Measurements from ENCODE around the gene ECHDC1. TPM values are rescaled to one million over a fixed set of nuclear protein-coding genes. Genes with fewer than 3 reads are reported as not detected.

ECHDC1 gene
- total and polyA plus RNA-seq, 2 donors: 51.5 to 54.8 TPM

DNA sequence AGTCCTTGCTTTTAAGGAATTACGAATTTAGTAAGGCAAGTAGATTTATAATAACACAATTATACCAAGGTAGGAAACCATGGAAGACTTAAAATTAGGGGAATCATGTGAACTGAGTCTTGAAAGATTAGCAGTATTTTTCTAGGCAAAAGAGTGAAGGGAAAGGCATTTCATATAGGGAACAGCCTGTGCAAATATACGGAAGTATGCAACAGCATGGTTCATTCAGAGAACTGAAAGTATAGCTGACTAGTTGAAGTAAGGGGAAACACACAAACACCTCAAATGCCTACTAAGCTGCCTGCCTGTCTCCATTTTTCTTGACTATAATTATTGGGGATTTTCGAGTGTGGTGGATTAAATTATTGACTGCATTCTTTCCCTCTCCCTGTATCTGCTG lies 39.0 kb upstream of the ECHDC1 start:
- no peaks in the 10 kb centered on the region for H3K36me3 ChIP-seq (ENCODE audit: control insufficient read depth in 2 of 2, insufficient read depth in 2 of 2, low read length in 1 of 2)
- 98% methylated on average over 3 of the region's 3 CpGs for WGBS
- H3K4me3 ChIP-seq (ENCODE audit: low read length in 2 of 2): no peak overlapping the region
- no peak for DNase-seq (ENCODE audit: low read depth in 6 of 9, low spot score in 9 of 9)
- no peaks in the 10 kb centered on the region for H3K27me3 ChIP-seq (ENCODE audit: control insufficient read depth in 2 of 2, insufficient read depth in 1 of 2, low read length in 1 of 2)
- no peaks in the 10 kb centered on the region for H3K4me1 ChIP-seq (ENCODE audit: control insufficient read depth in 2 of 2, insufficient read depth in 2 of 2, low read length in 2 of 2)
- H3K9me3 ChIP-seq (ENCODE audit: control insufficient read depth in 2 of 2, insufficient read depth in 1 of 2, low read length in 1 of 2): peaks cover 0 to 3% of the 10 kb centered on the region in 2 donors
- H3K27ac ChIP-seq (ENCODE audit: low read depth in 1 of 2, low read length in 1 of 2): no peak overlapping the region

DNA sequence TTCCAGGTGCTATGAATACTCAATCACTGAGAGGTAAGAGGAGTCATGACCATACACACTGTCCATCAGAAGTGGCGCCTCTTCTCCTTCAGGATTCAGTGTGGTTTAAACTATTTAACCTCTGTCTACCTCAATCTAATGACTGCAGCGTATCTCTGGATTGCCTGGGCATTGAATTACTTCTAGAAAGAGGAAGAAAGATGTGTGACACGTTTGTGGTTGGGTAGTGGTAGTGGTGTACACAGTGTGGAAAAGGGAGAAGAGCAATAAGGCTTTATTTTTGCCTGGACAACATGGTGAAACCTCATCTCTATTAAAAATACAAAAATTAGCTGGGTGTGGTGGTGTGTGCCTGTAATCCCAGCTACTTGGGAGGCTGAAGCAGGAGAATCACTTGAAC lies 38.0 kb upstream of the ECHDC1 start:
- DNase-seq (ENCODE audit: low read depth in 6 of 9, low spot score in 9 of 9): no peak
- peaks cover 0 to 3% of the 10 kb centered on the region in 2 donors for H3K9me3 ChIP-seq (ENCODE audit: control insufficient read depth in 2 of 2, insufficient read depth in 1 of 2, low read length in 1 of 2)
- 75% methylated on average over 3 of the region's 3 CpGs for WGBS
- H3K4me1 ChIP-seq (ENCODE audit: control insufficient read depth in 2 of 2, insufficient read depth in 2 of 2, low read length in 2 of 2): no peaks in the 10 kb centered on the region
- H3K36me3 ChIP-seq (ENCODE audit: control insufficient read depth in 2 of 2, insufficient read depth in 2 of 2, low read length in 1 of 2): no peaks in the 10 kb centered on the region
- no peaks in the 10 kb centered on the region for H3K27me3 ChIP-seq (ENCODE audit: control insufficient read depth in 2 of 2, insufficient read depth in 1 of 2, low read length in 1 of 2)
- H3K4me3 ChIP-seq (ENCODE audit: low read length in 2 of 2): no peak overlapping the region
- no peak overlapping the region for H3K27ac ChIP-seq (ENCODE audit: low read depth in 1 of 2, low read length in 1 of 2)

DNA sequence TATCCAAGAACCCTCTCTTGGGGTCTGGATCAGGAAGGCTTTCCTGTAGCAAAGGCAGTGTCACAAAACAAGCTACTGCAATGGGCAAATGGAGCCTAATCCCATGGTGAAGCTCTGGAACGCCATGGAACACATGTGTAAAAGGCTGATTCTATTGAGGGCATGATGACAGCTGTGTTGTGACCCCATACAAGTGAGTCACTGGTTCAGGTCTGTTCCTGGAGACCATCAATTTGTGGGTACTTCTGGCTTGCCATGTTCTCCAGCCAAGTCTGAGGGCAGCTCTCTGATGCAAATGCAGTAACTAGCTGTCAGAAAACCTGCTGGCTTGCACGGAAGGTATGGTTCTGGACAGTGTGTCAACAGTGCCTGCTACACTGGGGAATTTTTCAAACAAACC lies 33.3 kb upstream of the ECHDC1 start:
- WGBS: 100% methylated on average over 2 of the region's 2 CpGs

DNA sequence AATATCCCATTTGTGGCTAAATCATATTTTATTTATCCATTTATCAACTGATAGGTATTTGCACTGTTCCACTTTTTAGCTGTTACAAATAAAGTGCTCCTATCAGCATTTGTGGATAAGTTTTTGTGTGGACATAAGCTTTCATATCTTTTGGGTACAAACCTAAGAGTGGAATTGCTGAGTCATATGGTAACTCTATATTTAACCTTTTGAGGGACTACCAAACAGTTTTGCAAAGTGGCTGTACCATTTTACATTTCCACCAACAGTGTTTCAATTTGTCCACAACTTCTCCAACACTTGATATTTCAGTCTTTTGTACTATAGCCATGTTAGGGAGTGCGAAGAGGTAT lies 23.6 kb upstream of the ECHDC1 start:
- no peaks in the 10 kb centered on the region for H3K36me3 ChIP-seq (ENCODE audit: control insufficient read depth in 2 of 2, insufficient read depth in 2 of 2, low read length in 1 of 2)

More for the DNA sequence above, 33.3 kb upstream of the ECHDC1 start:
- no peak overlapping the region for H3K27ac ChIP-seq (ENCODE audit: low read depth in 1 of 2, low read length in 1 of 2)
- H3K4me3 ChIP-seq (ENCODE audit: low read length in 2 of 2): no peak overlapping the region
- no peak for DNase-seq (ENCODE audit: low read depth in 6 of 9, low spot score in 9 of 9)
- H3K27me3 ChIP-seq (ENCODE audit: control insufficient read depth in 2 of 2, insufficient read depth in 1 of 2, low read length in 1 of 2): no peaks in the 10 kb centered on the region
- no peaks in the 10 kb centered on the region for H3K36me3 ChIP-seq (ENCODE audit: control insufficient read depth in 2 of 2, insufficient read depth in 2 of 2, low read length in 1 of 2)
- no peaks in the 10 kb centered on the region for H3K4me1 ChIP-seq (ENCODE audit: control insufficient read depth in 2 of 2, insufficient read depth in 2 of 2, low read length in 2 of 2)
- H3K9me3 ChIP-seq (ENCODE audit: control insufficient read depth in 2 of 2, insufficient read depth in 1 of 2, low read length in 1 of 2): peaks cover 0 to 3% of the 10 kb centered on the region in 2 donors

DNA sequence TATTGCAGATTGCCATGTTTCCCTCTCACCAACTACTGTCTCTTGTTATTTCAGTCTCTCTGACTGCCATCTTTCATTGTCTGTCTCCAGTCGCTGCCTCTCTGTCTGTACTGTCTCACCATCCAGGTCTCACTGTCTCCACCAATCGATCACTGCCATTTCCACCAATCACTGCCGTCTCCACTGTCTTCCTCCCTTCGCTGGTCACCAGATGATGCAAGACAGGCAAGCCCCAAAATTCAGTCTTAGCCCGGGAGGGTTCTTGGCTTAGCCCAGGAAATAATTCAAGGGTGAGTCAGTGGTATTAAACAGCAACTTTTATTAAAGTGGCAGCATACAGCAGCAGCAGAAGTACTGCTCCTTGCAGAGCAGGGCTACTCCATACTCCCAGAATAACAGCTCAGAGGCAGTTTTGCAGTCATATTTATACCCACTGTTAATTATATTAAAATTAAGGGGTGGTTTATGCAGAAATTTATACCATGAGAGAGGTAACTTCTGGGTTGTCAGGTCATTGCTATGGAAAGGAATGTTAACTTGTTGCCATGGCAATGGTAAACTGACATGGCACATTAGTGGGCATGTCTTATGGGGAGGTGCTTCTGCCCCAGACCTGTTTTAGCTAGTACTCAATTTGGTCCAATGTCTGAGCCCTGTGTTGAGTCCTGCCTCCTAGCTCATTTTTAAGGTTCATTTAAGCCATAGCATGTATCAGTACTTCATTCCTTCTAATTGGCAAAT lies 23.0 kb upstream of the ECHDC1 start:
- no peak overlapping the region for H3K4me3 ChIP-seq (ENCODE audit: low read length in 2 of 2)
- no peaks in the 10 kb centered on the region for H3K36me3 ChIP-seq (ENCODE audit: control insufficient read depth in 2 of 2, insufficient read depth in 2 of 2, low read length in 1 of 2)
- H3K27me3 ChIP-seq (ENCODE audit: control insufficient read depth in 2 of 2, insufficient read depth in 1 of 2, low read length in 1 of 2): no peaks in the 10 kb centered on the region
- no peak overlapping the region for H3K27ac ChIP-seq (ENCODE audit: low read depth in 1 of 2, low read length in 1 of 2)
- no peaks in the 10 kb centered on the region for H3K9me3 ChIP-seq (ENCODE audit: control insufficient read depth in 2 of 2, insufficient read depth in 1 of 2, low read length in 1 of 2)
- no peak for DNase-seq (ENCODE audit: low read depth in 6 of 9, low spot score in 9 of 9)
- 73% methylated on average over 5 of the region's 5 CpGs for WGBS
- H3K4me1 ChIP-seq (ENCODE audit: control insufficient read depth in 2 of 2, insufficient read depth in 2 of 2, low read length in 2 of 2): no peaks in the 10 kb centered on the region

More for the DNA sequence above, 23.6 kb upstream of the ECHDC1 start:
- no peak overlapping the region for H3K4me3 ChIP-seq (ENCODE audit: low read length in 2 of 2)
- H3K27me3 ChIP-seq (ENCODE audit: control insufficient read depth in 2 of 2, insufficient read depth in 1 of 2, low read length in 1 of 2): no peaks in the 10 kb centered on the region
- H3K27ac ChIP-seq (ENCODE audit: low read depth in 1 of 2, low read length in 1 of 2): no peak overlapping the region
- WGBS: 95% methylated on average over 1 of the region's 1 CpG
- no peak for DNase-seq (ENCODE audit: low read depth in 6 of 9, low spot score in 9 of 9)
- H3K9me3 ChIP-seq (ENCODE audit: control insufficient read depth in 2 of 2, insufficient read depth in 1 of 2, low read length in 1 of 2): no peaks in the 10 kb centered on the region
- no peaks in the 10 kb centered on the region for H3K4me1 ChIP-seq (ENCODE audit: control insufficient read depth in 2 of 2, insufficient read depth in 2 of 2, low read length in 2 of 2)

DNA sequence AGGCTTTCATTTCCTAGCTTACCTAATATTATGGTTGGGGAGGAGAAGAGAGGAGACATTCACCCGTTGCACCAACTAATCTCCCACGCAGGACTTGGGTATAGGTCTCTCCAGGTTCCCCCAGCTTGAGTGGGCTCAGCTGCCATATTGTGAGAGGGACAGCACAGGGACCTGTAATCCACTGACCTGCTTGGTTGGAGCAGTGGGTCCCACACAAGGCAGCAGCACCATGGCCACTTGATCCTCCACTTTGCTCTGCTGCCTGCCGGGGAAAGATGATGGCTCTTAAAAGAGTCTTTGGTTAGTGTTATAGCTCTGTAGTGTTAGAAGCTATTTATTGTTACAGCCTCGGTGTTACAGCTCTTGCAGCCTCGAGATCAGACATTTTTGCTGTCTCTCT lies 22.5 kb upstream of the ECHDC1 start:
- DNase-seq (ENCODE audit: low read depth in 6 of 9, low spot score in 9 of 9): no peak
- no peaks in the 10 kb centered on the region for H3K9me3 ChIP-seq (ENCODE audit: control insufficient read depth in 2 of 2, insufficient read depth in 1 of 2, low read length in 1 of 2)
- H3K4me1 ChIP-seq (ENCODE audit: control insufficient read depth in 2 of 2, insufficient read depth in 2 of 2, low read length in 2 of 2): no peaks in the 10 kb centered on the region
- no peaks in the 10 kb centered on the region for H3K27me3 ChIP-seq (ENCODE audit: control insufficient read depth in 2 of 2, insufficient read depth in 1 of 2, low read length in 1 of 2)
- WGBS: 98% methylated on average over 5 of the region's 5 CpGs
- H3K27ac ChIP-seq (ENCODE audit: low read depth in 1 of 2, low read length in 1 of 2): no peak overlapping the region
- no peaks in the 10 kb centered on the region for H3K36me3 ChIP-seq (ENCODE audit: control insufficient read depth in 2 of 2, insufficient read depth in 2 of 2, low read length in 1 of 2)
- H3K4me3 ChIP-seq (ENCODE audit: low read length in 2 of 2): no peak overlapping the region

DNA sequence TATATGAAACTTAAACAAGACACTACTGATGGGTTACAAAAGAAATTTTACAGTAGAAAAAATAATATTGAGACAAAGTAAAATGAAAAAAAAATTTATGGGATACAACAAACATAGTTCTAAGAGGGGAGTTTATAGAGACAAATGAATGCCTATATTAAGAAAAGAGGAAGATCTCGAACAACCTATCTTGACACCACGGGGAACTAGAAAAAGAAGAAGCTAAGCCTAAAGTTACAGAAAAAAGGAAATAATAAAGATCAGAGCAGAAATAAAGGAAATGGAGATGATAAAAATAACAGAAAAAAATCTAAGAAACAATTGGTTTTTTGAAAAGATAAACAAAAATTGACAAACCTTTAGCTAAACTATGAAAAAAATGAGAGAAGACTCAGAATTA lies 9.1 kb upstream of the ECHDC1 start:
- Histone ChIP-seq H3K9me3 (ENCODE audit: control insufficient read depth in 2 of 2, insufficient read depth in 1 of 2, low read length in 1 of 2) (peaks cover 0 to 11% of the 10 kb centered on the region in 2 donors), H3K27me3 (ENCODE audit: control insufficient read depth in 2 of 2, insufficient read depth in 1 of 2, low read length in 1 of 2) (no peaks in the 10 kb centered on the region), H3K27ac (ENCODE audit: low read depth in 1 of 2, low read length in 1 of 2) (no peak overlapping the region)

DNA sequence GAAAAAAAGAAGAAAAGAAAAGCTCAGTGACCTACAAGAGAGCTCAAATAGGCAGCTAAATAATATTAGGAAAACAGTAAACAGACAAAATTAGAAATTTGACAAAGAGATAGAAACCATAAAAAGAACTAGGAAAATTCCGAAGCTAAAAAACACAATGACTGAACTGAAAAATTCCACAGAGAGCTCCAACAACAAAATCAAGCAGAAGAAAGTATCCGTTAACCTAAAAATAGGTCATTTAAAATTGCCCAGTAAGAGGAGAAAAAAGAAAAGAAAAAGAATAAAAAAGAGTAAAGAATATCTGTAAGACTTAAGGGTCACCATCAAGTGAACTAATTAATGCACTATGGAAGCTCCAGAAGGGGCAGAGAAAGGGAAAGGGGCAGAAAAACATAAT lies 6.6 kb upstream of the ECHDC1 start:
- Histone ChIP-seq H3K27me3 (ENCODE audit: control insufficient read depth in 2 of 2, insufficient read depth in 1 of 2, low read length in 1 of 2) (no peaks in the 10 kb centered on the region), H3K9me3 (ENCODE audit: control insufficient read depth in 2 of 2, insufficient read depth in 1 of 2, low read length in 1 of 2) (peaks cover 0 to 7% of the 10 kb centered on the region in 2 donors), H3K27ac (ENCODE audit: low read depth in 1 of 2, low read length in 1 of 2) (no peak overlapping the region), H3K4me3 (ENCODE audit: low read length in 2 of 2) (no peak overlapping the region), H3K36me3 (ENCODE audit: control insufficient read depth in 2 of 2, insufficient read depth in 2 of 2, low read length in 1 of 2) (no peaks in the 10 kb centered on the region), H3K4me1 (ENCODE audit: control insufficient read depth in 2 of 2, insufficient read depth in 2 of 2, low read length in 2 of 2) (no peaks in the 10 kb centered on the region)
- WGBS: 97% methylated on average over 2 of the region's 2 CpGs
- no peak for DNase-seq (ENCODE audit: low read depth in 6 of 9, low spot score in 9 of 9)

More for the DNA sequence above, 9.1 kb upstream of the ECHDC1 start:
- no peak overlapping the region for H3K4me3 ChIP-seq (ENCODE audit: low read length in 2 of 2)
- H3K4me1 ChIP-seq (ENCODE audit: control insufficient read depth in 2 of 2, insufficient read depth in 2 of 2, low read length in 2 of 2): no peaks in the 10 kb centered on the region
- no peaks in the 10 kb centered on the region for H3K36me3 ChIP-seq (ENCODE audit: control insufficient read depth in 2 of 2, insufficient read depth in 2 of 2, low read length in 1 of 2)
- WGBS: 29% methylated on average over 2 of the region's 2 CpGs
- DNase-seq (ENCODE audit: low read depth in 6 of 9, low spot score in 9 of 9): no peak

DNA sequence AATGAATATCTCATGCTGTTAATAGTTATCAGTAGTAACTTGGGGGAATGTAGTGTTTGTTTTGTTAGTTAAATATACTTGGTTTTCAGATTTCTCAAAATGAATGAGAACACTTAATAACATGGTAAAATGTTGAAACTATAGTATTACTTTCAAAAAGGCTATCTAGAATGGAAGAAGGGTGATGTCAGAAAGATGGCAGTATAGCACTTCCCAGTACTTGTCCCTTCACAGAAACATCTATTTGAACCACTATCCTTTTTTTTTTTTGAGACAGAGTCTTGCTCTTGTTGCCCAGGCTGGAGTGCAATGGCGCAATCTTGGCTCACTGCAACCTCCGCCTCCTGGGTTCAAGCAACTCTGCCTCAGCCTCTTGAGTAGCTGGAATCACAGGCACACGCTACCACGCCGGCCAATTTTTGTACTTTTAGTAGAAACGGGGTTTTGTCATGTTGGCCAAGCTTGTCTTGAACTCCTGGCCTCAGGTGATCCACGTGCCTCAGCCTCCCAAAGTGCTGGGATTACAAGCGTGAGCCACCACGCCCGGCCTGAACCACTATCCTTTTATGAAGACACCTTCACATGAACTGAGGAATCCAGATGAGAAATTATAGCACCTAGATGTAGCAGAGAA lies 4.7 kb upstream of the ECHDC1 start:
- peaks cover 0 to 4% of the 10 kb centered on the region in 2 donors for H3K9me3 ChIP-seq (ENCODE audit: control insufficient read depth in 2 of 2, insufficient read depth in 1 of 2, low read length in 1 of 2)
- no peak for DNase-seq (ENCODE audit: low read depth in 6 of 9, low spot score in 9 of 9)
- no peaks in the 10 kb centered on the region for H3K27me3 ChIP-seq (ENCODE audit: control insufficient read depth in 2 of 2, insufficient read depth in 1 of 2, low read length in 1 of 2)
- no peak overlapping the region for H3K4me3 ChIP-seq (ENCODE audit: low read length in 2 of 2)
- no peak overlapping the region for H3K27ac ChIP-seq (ENCODE audit: low read depth in 1 of 2, low read length in 1 of 2)
- H3K36me3 ChIP-seq (ENCODE audit: control insufficient read depth in 2 of 2, insufficient read depth in 2 of 2, low read length in 1 of 2): no peaks in the 10 kb centered on the region
- peaks cover 6% of the 10 kb centered on the region in 2 donors for H3K4me1 ChIP-seq (ENCODE audit: control insufficient read depth in 2 of 2, insufficient read depth in 2 of 2, low read length in 2 of 2)
- 97% methylated on average over 10 of the region's 10 CpGs for WGBS

Measured in thymus (tissue), 11 donors.